ENCODE data around the gene KDSR.

GRCh38 chr18:63326011-63326410 is 41.0 kb downstream of the KDSR start:
- TF ChIP-seq SP1 (IDR thresholded peaks at IDR 0.05) (no peak), SUZ12 (IDR thresholded peaks at IDR 0.05) (no peak), TARDBP (IDR thresholded peaks at IDR 0.05) (no peak), FOXM1 (IDR thresholded peaks at IDR 0.05; ENCODE audit: borderline replicate concordance) (no peak), LEF1 (IDR thresholded peaks at IDR 0.05; ENCODE audit: borderline replicate concordance) (no peak), BHLHE40 (IDR thresholded peaks at IDR 0.05; ENCODE audit: borderline replicate concordance) (no peak), ARNT (IDR thresholded peaks at IDR 0.05) (no peak), ELF4 (IDR thresholded peaks at IDR 0.05) (no peak), FOXK2 (IDR thresholded peaks at IDR 0.05) (no peak), CTBP1 (IDR thresholded peaks at IDR 0.05; ENCODE audit: borderline replicate concordance) (no peak), FOXA1 (IDR thresholded peaks at IDR 0.05) (no peak), ZNF384 (IDR thresholded peaks at IDR 0.05) (no peak), PKNOX1 (IDR thresholded peaks at IDR 0.05) (no peak)

All from HEK293T (cell line).